ENCODE data around the gene CD247.

GRCh38 chr1:167434306-167434705 lies 84.0 kb downstream of the CD247 start:
- no peak for TF ChIP-seq CTCF (IDR thresholded peaks at IDR 0.05; ENCODE audit: borderline replicate concordance, extremely low read depth, low read length, poor library complexity, severe bottlenecking)
- no peak for TF ChIP-seq EZH2 (IDR thresholded peaks at IDR 0.05; ENCODE audit: borderline replicate concordance, low read depth, low read length, severe bottlenecking)
